ENCODE measurements around the gene PRR36.

DNA sequence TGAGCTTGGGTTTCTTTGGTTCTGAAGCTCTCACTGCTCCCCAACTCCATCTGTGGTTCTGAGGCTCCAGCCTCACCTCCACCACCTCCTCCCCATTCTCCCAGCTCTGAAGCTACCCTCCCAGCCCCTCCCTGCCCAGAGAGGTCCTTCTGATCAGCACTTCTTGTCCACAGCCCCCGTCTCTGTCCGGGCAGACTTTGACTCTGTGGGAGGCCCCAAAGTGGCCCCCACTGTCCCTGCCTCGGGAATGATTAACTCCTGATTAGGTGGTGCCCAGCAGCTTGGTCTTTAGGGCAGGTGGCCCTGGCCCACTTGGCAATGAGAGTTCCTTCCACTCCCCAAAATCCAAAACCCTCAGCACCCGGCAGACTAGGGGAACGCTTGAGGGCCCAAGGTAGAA lies 29.8 kb downstream of the PRR36 start:
- TF ChIP-seq POLR2A (IDR thresholded peaks at IDR 0.05; ENCODE audit: low read depth) (no peak), POLR2AphosphoS5 (IDR thresholded peaks at IDR 0.05) (no peak), EP300 (IDR thresholded peaks at IDR 0.05) (no peak)
- TF ChIP-seq, protein P1, sequence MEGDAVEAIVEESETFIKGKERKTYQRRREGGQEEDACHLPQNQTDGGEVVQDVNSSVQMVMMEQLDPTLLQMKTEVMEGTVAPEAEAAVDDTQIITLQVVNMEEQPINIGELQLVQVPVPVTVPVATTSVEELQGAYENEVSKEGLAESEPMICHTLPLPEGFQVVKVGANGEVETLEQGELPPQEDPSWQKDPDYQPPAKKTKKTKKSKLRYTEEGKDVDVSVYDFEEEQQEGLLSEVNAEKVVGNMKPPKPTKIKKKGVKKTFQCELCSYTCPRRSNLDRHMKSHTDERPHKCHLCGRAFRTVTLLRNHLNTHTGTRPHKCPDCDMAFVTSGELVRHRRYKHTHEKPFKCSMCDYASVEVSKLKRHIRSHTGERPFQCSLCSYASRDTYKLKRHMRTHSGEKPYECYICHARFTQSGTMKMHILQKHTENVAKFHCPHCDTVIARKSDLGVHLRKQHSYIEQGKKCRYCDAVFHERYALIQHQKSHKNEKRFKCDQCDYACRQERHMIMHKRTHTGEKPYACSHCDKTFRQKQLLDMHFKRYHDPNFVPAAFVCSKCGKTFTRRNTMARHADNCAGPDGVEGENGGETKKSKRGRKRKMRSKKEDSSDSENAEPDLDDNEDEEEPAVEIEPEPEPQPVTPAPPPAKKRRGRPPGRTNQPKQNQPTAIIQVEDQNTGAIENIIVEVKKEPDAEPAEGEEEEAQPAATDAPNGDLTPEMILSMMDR (IDR thresholded peaks at IDR 0.05), result no peak

All from esophagus muscularis mucosa (tissue), 4 donors.